LNCAP (cell line): ENCODE measurements around the gene RNPS1.
A peak's percentile ranks its signal among the peaks of the same experiment; 100 is the strongest.

ENCODE experiments used
- CTCF ChIP-seq: fragments of 450-650 bp; IDR thresholded peaks from 2 replicates; pipeline ENCODE4 v1.5.1; 2017; ENCODE audit warnings: mild to moderate bottlenecking

The RNPS1 gene

GRCh38 chr16:2226245-2226793 lies 41.6 kb downstream of the RNPS1 start:
- peak; percentile 10; the same call in 1 of the 2 replicates for TF ChIP-seq CTCF

GRCh38 chr16:2223942-2224486 lies 43.9 kb downstream of the RNPS1 start:
- no peak; the same call in 1 of the 2 replicates for TF ChIP-seq CTCF

- no peak for TF ChIP-seq CTCF
Measured at GRCh38 chr16:2223221-2223941, 44.5 kb downstream of the RNPS1 start, which contains the start of gene E4F1. Gene E4F1 (plus strand): TSS chr16:2223591. CDS start chr16:2223614, 23 bp downstream.

- no peak for TF ChIP-seq CTCF
Measured at GRCh38 chr16:2216330-2216729, 51.6 kb downstream of the RNPS1 start.

GRCh38 chr16:2214719-2214968 lies 53.3 kb downstream of the RNPS1 start, which contains the start of gene PGP:
Gene PGP (minus strand): TSS chr16:2214840. CDS start chr16:2214777, 63 bp downstream.
- TF ChIP-seq CTCF: no peak

- no peak for TF ChIP-seq CTCF
Measured at GRCh38 chr16:2213817-2214718, 53.9 kb downstream of the RNPS1 start.
